Fibroblast of skin of abdomen (primary cell): ENCODE measurements around the gene DHX58.

Source experiments
- DNase-seq: peaks from one replicate; pipeline ENCODE4 v3.0.0-alpha.2; 2013

Gene DHX58

GRCh38 chr17:42081516-42082129 is 30.9 kb downstream of the DHX58 start:
- DNase-seq = no peak

- DNase-seq = no peak
Observed at GRCh38 chr17:42079541-42079940, 33.0 kb downstream of the DHX58 start.

- no peak for DNase-seq
Observed at GRCh38 chr17:42078396-42079043, 34.0 kb downstream of the DHX58 start.

GRCh38 chr17:42077755-42078154 is 34.8 kb downstream of the DHX58 start:
- DNase-seq = no peak

- no peak for DNase-seq
Observed at GRCh38 chr17:42076797-42077559, 35.5 kb downstream of the DHX58 start.

- DNase-seq = no peak
Observed at GRCh38 chr17:42075789-42076188, 36.7 kb downstream of the DHX58 start.

- no peak for DNase-seq
Observed at GRCh38 chr17:42072323-42073187, 40.0 kb downstream of the DHX58 start.

GRCh38 chr17:42071810-42072209 is 40.7 kb downstream of the DHX58 start:
- no peak for DNase-seq

- no peak for DNase-seq
Observed at GRCh38 chr17:42068979-42069378, 43.5 kb downstream of the DHX58 start.

- peak; percentile 21 for DNase-seq
Observed at GRCh38 chr17:42067371-42068091, 45.0 kb downstream of the DHX58 start.

GRCh38 chr17:42065201-42065600 is 47.3 kb downstream of the DHX58 start:
- DNase-seq = no peak

GRCh38 chr17:42062681-42063080 is 49.8 kb downstream of the DHX58 start:
- DNase-seq = no peak

- no peak for DNase-seq
Observed at GRCh38 chr17:42061646-42062487, 50.6 kb downstream of the DHX58 start.

- DNase-seq = no peak
Observed at GRCh38 chr17:42060231-42060630, 52.3 kb downstream of the DHX58 start.

- no peak for DNase-seq
Observed at GRCh38 chr17:42059815-42060214, 52.7 kb downstream of the DHX58 start.

- DNase-seq = no peak
Observed at GRCh38 chr17:42058063-42058462, 54.5 kb downstream of the DHX58 start.

GRCh38 chr17:42056635-42057034 is 55.9 kb downstream of the DHX58 start:
- DNase-seq = no peak

- DNase-seq = peak; percentile 17
Observed at GRCh38 chr17:42055496-42055895, 57.0 kb downstream of the DHX58 start.

- no peak for DNase-seq
Observed at GRCh38 chr17:42055027-42055426, 57.5 kb downstream of the DHX58 start.

- no peak for DNase-seq
Observed at GRCh38 chr17:42053731-42054500, 58.6 kb downstream of the DHX58 start.
